CD4-positive, alpha-beta T cell treated with Interleukin-12 subunit alpha and Interleukin-12 subunit beta, for 1 hour (primary cell): Measurements from ENCODE around the gene CACFD1.

ENCODE experiments used
- DNase-seq: peaks from one replicate; pipeline ENCODE4 v3.0.0-alpha.2; 2020

Gene CACFD1

GRCh38 chr9:133459476-133460404 lies at the start of gene CACFD1:
Gene CACFD1 (plus strand): TSS chr9:133459978. CDS start chr9:133460067, 89 bp downstream.
- DNase-seq, result peak; percentile 92

DNA sequence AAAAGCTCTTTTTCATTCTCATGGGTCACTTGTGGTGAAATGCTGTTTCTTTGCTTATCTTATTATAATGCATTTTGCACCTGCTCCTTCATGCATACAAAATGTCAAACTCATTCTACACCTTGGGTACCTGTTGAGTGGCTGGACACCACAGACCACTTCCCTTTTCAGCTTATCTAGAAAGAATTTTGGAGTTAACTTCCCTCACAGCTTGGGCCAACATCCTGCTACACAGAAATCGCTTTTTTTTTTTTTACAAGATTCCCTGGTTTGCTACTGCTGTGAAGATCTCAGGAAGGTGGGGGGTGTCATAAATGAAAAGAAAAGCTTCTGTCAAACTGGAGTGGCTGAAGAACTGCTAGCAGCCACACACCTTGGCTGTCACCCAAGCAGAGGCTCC lies 44.6 kb upstream of the CACFD1 start:
- DNase-seq, result no peak

GRCh38 chr9:133417541-133418461 lies 42.0 kb upstream of the CACFD1 start, which contains the start of gene REXO4:
Gene REXO4 (minus strand): TSS chr9:133418010. CDS start chr9:133417844, 166 bp downstream.
- DNase-seq, result peak; percentile 87

GRCh38 chr9:133419005-133419404 lies 40.8 kb upstream of the CACFD1 start:
- no peak for DNase-seq

DNA sequence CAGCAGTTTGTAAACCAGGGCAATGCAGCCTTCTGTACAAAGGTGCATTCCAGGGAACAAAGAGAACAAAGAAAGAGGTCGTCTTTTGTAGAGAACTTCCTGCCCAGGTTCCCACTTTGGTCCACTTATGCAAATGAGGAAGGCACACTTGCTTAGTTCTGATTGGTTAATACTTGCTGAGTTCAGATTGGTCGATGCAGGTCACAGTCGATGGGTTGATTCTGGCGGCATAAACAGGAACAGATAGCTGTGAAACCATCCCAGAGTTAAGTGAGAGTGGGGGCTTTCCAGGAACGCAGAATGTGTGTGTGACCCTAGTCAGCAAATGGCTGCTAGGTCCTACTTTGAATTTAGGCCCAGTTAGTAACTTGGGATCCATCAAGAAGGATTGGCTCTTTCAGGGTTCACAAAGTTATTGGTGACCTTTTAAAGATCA lies 39.4 kb upstream of the CACFD1 start:
- peak; percentile 34 for DNase-seq

DNA sequence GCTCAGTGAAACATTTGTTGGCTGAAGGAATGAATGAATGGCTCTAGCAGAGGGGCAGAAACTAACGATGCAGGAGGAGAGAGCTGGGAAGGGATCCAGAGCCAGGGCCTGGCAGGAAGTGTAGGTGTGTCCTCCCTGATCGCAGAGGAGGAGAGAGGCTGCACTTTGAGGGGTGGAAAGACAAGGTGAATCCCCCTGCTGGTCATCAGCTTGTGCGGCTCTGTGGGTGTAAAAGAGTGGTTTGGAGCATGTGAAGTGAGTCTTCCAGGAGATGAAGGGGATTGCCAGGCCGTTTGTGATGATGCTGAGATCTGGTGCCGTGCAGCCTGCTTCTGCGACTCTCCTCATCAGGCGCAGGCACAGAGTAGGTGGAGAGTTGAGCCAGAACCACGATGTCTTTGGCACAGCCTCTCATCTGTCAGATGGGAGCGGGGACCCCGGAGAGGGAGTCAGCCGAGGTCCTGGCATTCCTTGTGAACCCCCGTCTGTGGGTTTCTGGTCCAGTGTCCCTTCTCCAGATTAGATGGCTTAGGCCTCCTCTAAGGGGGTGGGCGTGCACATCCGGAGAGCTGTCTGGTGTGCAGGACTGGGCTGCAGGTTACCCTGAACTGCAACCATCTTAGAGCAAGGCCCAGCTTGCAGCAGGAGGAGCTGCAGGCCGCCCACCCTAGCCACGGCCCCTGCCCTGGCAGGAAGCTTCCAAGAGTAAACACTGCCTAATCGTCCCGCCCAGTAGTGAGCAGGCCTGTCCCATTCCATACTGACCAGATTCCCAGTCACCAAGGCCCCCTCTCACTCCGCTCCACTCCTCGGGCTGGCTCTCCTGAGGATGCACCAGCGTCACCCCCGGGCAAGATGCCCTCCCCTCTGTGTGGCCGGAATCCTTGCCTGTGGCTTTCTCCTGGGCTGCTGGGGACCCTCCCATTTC lies 37.9 kb upstream of the CACFD1 start, which contains the start of gene ADAMTS13:
TSS of gene ADAMTS13 (plus strand) at position 753 of the 928 bp plus-strand sequence. CDS start at position 830, 77 bp downstream.
- DNase-seq, result peak; percentile 24

DNA sequence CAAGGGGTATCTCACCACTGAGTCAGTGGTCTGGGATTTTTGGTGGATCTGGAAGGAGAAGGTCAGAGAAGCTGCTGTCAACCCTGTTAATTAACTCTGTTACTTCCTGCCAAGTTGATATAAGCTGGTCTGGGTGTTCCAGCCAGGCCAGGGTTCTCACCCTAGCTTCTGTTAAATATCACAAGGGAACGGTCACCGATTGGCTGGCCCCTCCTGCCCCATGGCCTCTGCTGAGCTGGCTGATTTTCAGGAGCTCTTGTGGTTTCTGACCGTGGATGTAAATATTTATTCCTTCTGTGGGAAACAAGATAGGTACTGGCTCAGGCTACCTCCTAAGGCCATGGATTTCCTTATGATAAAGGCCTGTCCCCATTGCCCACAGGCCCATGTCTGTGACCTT lies 36.6 kb upstream of the CACFD1 start:
- DNase-seq, result no peak

DNA sequence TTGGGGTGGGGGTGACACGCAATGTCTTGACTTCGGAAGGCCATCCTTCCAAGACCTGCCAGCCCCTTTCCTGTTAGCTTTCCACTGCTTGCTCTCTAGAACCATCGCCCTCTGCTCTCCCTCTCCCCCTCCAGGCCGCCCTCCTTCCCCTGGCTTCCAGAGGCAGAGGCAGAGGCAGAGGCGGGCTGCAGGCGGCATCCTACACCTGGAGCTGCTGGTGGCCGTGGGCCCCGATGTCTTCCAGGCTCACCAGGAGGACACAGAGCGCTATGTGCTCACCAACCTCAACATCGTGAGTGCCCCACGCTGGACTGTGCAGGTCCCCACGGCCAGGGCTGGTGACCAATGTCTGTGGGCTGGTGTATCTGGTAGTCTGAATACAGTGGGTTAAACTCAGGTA lies 35.6 kb upstream of the CACFD1 start:
- DNase-seq, result no peak

DNA sequence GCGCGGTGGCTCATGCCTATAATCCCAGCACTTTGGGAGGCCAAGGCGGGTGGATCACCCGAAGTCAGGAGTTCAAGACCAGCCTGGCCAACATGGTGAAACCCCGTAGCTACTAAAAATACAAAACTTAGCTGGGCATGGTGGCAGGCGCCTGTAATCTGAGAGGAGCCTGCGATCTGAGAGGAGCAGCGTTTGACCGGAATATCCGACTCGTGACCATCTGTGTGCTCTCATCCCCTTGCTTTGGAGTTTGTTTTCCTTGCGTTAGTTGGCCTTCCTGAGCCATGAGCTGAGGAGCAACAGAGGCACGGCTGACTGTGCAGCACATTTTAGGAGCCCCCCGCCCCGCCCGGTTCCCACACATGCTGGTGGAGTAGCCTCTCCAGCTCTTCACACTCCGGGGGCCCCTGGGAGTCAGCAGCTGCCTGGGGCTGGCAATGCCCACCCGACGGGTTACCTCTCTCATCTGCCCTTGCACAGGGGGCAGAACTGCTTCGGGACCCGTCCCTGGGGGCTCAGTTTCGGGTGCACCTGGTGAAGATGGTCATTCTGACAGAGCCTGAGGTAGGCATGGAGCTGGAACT lies 34.6 kb upstream of the CACFD1 start:
- no peak for DNase-seq

GRCh38 chr9:133426011-133426410 lies 33.8 kb upstream of the CACFD1 start:
- no peak for DNase-seq

- DNase-seq, result no peak
These were observed 32.0 kb upstream of the CACFD1 start for GRCh38 chr9:133427658-133428348.

DNA sequence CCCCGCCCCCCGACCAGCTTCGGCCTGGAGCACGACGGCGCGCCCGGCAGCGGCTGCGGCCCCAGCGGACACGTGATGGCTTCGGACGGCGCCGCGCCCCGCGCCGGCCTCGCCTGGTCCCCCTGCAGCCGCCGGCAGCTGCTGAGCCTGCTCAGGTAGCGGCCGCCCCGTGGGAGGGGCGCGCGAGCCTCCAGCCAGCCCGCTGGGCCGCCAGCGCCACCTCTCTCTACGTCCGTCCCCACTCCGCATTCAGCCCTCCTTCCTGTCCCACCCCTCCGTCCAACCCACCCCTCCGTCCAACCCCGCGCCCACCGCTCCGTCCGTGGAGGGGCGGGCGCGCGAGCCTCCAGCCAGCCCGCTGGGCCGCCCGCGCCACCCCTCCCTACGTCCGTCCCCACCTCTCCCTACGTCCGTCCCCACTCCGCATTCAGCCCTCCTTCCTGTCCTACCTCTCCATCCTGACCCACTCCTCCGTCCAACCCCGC lies 31.1 kb upstream of the CACFD1 start:
- no peak for DNase-seq

GRCh38 chr9:133429214-133429613 lies 30.6 kb upstream of the CACFD1 start:
- DNase-seq, result no peak

DNA sequence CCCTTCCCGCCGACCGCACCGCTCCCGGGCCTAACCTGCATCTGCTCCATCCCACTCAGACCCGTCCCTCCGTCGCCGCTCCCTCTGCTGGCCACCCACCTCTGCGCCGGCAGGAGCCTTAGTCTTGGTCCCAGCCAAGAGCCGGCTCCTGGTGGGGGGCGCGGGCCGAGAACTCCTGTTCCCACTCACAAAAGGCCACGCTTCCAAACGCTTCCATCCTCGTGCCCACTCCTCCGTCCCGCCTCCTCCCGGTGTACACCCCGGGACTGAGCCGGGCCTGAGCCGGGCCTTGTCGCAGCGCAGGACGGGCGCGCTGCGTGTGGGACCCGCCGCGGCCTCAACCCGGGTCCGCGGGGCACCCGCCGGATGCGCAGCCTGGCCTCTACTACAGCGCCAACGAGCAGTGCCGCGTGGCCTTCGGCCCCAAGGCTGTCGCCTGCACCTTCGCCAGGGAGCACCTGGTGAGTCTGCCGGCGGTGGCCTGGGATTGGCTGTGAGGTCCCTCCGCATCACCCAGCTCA lies 30.1 kb upstream of the CACFD1 start:
- DNase-seq, result no peak

DNA sequence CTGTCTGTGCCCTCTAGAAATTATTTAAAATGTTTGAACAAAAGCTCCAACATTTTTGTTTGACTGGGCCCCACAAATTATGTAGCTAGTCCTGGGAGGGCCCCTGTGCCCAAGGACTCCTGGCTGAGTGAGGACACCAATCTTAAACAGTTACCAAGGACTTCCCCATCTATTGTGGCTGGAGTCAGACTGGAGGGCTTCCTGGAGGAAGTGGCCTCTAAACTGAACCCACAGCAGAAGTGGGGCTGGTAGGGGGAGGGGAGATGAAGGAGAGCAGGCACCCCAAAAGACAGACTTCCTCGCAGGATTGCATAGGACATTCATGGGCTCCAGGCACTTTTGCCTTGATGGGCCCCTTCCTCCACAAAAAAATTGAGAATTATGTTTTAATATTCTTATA lies 29.5 kb upstream of the CACFD1 start:
- DNase-seq, result no peak

GRCh38 chr9:133433351-133433843 lies 26.4 kb upstream of the CACFD1 start:
- no peak for DNase-seq

GRCh38 chr9:133436681-133437080 lies 23.1 kb upstream of the CACFD1 start:
- DNase-seq, result no peak

GRCh38 chr9:133437753-133438531 lies 21.8 kb upstream of the CACFD1 start:
- DNase-seq, result no peak

DNA sequence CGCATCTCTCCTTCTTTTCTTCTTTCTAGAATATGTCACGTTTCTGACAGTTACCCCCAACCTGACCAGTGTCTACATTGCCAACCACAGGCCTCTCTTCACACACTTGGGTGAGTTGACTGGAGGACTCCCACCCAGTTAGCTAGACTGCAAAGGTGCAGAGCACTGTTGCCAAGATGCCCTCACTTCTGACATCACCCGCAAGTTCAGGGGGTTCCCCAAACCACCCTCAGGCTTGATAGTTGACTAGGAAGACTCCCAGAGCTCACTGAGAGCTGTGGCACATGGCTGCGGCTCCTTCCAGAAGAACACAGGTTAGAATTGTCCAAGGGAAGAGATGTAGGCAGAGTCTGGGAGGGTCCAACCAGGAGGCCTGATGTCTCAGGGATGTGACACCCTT lies 20.4 kb upstream of the CACFD1 start:
- DNase-seq, result no peak

DNA sequence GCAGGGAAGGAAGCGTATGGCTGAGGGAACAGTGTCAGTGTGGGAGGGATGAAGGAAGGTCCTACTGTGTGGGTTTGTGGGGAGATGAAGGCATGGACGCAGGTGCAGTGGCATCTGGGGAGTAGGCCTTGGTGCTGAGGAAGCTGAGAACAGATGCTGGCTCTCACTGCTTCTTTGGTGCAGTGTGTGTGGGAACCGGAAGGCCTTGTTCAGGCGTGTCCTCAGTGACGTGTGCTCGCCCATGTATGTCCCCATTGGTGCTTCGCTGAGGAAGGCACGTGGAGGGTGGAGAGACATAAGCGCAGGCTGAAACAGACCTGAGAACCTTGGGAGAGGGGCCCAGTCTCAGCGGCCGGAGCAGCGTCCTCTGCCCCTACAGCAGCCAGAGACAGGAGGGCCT lies 18.9 kb upstream of the CACFD1 start:
- no peak for DNase-seq
